Measurements from ENCODE around the gene PTX4. TPM values are rescaled to one million over a fixed set of nuclear protein-coding genes. Genes with fewer than 3 reads are reported as not detected.
"Not testable (repeated sequence)": the region's sequence is repeated elsewhere in the genome, so short reads cannot be mapped to it uniquely, and the experiment has no call there.

Gene PTX4
- total and polyA plus RNA-seq, 9 of the 15 experiments (the other 6 are each of a cell fraction or from before 2014, with no cell fraction given) = 0.11 TPM; not detected in 8

DNA sequence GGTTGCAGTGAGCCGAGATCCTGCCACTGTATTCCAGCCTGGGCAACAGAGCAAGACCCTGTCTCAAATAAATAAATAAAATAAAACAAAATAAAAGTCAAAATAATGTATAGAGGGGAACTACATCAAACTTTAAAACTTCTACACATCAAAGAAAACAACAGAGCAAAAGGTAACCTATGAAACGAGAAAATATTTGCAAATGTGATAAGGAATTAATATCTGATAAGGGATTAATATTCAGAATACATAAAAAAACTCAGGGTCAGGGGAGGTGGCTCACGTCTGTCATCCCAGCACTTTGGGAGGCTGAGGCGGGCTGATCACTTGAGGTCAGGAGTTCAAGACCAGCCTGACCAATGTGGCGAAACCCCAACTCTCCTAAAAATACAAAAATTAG, 19.6 kb downstream of the PTX4 start:
- DNase-seq (ENCODE audit: extremely low read depth in 1 of 4, low spot score in 3 of 4); in situ Hi-C loops (cut with MboI); intact Hi-C loops (cut with micrococcal nuclease); BruUV-seq (replicated peaks); H3K9me1 ChIP-seq (ENCODE audit: control insufficient read depth, insufficient read depth, low read length); FAIRE-seq; H3K9me3 ChIP-seq (replicated peaks; ENCODE audit: control insufficient read depth, insufficient read depth, low read depth, low read length); H3K4me2 ChIP-seq (ENCODE audit: insufficient read depth, low read length); H2AFZ ChIP-seq (ENCODE audit: low read depth, low read length); H3K4me3 ChIP-seq; ATAC-seq; H3K27ac ChIP-seq (ENCODE audit: extremely low read depth, low read depth, low read length); CTCF ChIA-PET (ENCODE audit: low intra/inter-chr PET ratio); H3K27me3 ChIP-seq (ENCODE audit: control insufficient read depth in 2 of 2, insufficient read depth in 2 of 2, low read length in 2 of 2); H3K9ac ChIP-seq (ENCODE audit: insufficient read depth in 1 of 2, low read depth in 2 of 2, low read length in 2 of 2): not testable (repeated sequence)
- Histone ChIP-seq H3K79me2 (ENCODE audit: control insufficient read depth, insufficient read depth, low read length) (peaks cover 72% of the 10 kb centered on the region), H4K20me1 (replicated peaks; ENCODE audit: control insufficient read depth, insufficient read depth, low read length) (peaks cover 10% of the 10 kb centered on the region), H3K36me3 (ENCODE audit: control insufficient read depth, insufficient read depth, low read length) (peaks cover 14% of the 10 kb centered on the region; the same call in 2 of the 3 replicates), H3K4me1 (replicated peaks in 1 of 2; ENCODE audit: control insufficient read depth in 2 of 2, insufficient read depth in 2 of 2, low read length in 2 of 2) (peaks cover 32 to 68% of the 10 kb centered on the region in 2 experiments; a peak in 4 of 5 replicates)
- POLR2A ChIA-PET = interaction anchor here (1.1 kb wide), 1 partner anchor 24 kb away, joined by 3 read pairs; the partner anchor contains the start of gene TELO2
- WGBS (ENCODE audit: insufficient coverage, low coverage, missing lambda C conversion rate) = 59% methylated on average over 5 of the region's 5 CpGs
- TF ChIP-seq ZNF121 (CRISPR knock-in tag; conservative IDR thresholded peaks at IDR 0.05) = peak; percentile 48; the same call in 1 of the 2 replicates
- peak; percentile 81 for TF ChIP-seq DACH1 (IDR thresholded peaks at IDR 0.05; ENCODE audit: partially characterized antibody)
- TF ChIP-seq, protein P1, sequence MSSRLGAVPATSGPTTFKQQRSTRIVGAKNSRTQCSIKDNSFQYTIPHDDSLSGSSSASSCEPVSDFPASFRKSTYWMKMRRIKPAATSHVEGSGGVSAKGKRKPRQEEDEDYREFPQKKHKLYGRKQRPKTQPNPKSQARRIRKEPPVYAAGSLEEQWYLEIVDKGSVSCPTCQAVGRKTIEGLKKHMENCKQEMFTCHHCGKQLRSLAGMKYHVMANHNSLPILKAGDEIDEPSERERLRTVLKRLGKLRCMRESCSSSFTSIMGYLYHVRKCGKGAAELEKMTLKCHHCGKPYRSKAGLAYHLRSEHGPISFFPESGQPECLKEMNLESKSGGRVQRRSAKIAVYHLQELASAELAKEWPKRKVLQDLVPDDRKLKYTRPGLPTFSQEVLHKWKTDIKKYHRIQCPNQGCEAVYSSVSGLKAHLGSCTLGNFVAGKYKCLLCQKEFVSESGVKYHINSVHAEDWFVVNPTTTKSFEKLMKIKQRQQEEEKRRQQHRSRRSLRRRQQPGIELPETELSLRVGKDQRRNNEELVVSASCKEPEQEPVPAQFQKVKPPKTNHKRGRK (tag; IDR thresholded peaks at IDR 0.05) = peak; percentile 52

GRCh38 chr16:1468426-1468810, 20.3 kb downstream of the PTX4 start:
- Histone ChIP-seq H3K27ac (ENCODE audit: extremely low read depth, low read depth, low read length) (no peak overlapping the region), H3K9me1 (ENCODE audit: control insufficient read depth, insufficient read depth, low read length) (peaks cover 6% of the 10 kb centered on the region), H3K4me2 (ENCODE audit: insufficient read depth, low read length) (no peak overlapping the region), H3K4me1 (replicated peaks in 1 of 2; ENCODE audit: control insufficient read depth in 2 of 2, insufficient read depth in 2 of 2, low read length in 2 of 2) (peaks cover 27 to 64% of the 10 kb centered on the region in 2 experiments; a peak in 4 of 5 replicates), H3K9me3 (replicated peaks; ENCODE audit: control insufficient read depth, insufficient read depth, low read depth, low read length) (no peaks in the 10 kb centered on the region), H3K27me3 (ENCODE audit: control insufficient read depth in 2 of 2, insufficient read depth in 2 of 2, low read length in 2 of 2) (no peaks in the 10 kb centered on the region), H2AFZ (ENCODE audit: low read depth, low read length) (no peak overlapping the region), H3K79me2 (ENCODE audit: control insufficient read depth, insufficient read depth, low read length) (peaks cover 65% of the 10 kb centered on the region), H4K20me1 (replicated peaks; ENCODE audit: control insufficient read depth, insufficient read depth, low read length) (peaks cover 10% of the 10 kb centered on the region), H3K36me3 (ENCODE audit: control insufficient read depth, insufficient read depth, low read length) (peaks cover 14% of the 10 kb centered on the region; the same call in 2 of the 3 replicates), H3K9ac (ENCODE audit: insufficient read depth in 1 of 2, low read depth in 2 of 2, low read length in 2 of 2) (peak overlapping the region in 1 of 2 experiments; percentile 48; a peak in 2 of 4 replicates), H3K4me3 (no peak overlapping the region)
- intact Hi-C loops (cut with micrococcal nuclease) = no loop called here
- ATAC-seq (no peak), DNase-seq (ENCODE audit: extremely low read depth in 1 of 4, low spot score in 3 of 4) (no peak), FAIRE-seq (no peak)
- no TSS peak for BruUV-seq (replicated peaks)
- in situ Hi-C loops (cut with MboI) = no loop called here
- WGBS (ENCODE audit: insufficient coverage, low coverage, missing lambda C conversion rate) = 79% methylated on average over 20 of the region's 22 CpGs
- CTCF ChIA-PET (ENCODE audit: low intra/inter-chr PET ratio) = no interaction called here
- POLR2A ChIA-PET = interaction anchor here (1.1 kb wide), 1 partner anchor 24 kb away, joined by 3 read pairs; the partner anchor contains the start of gene TELO2
- no peak for TF ChIP-seq ZNF583 (CRISPR knock-in tag; IDR thresholded peaks at IDR 0.05)
- TF ChIP-seq ASH1L (IDR thresholded peaks at IDR 0.05; ENCODE audit: borderline replicate concordance, low read depth, partially characterized antibody) = no peak
- TF ChIP-seq HMGN3 (IDR thresholded peaks at IDR 0.05; ENCODE audit: borderline replicate concordance, extremely low read depth, insufficient read length, low read depth, low read length) = no peak
- TF ChIP-seq YY1 (IDR thresholded peaks at IDR 0.05; ENCODE audit: borderline replicate concordance in 1 of 3, control insufficient read depth in 1 of 3, extremely low read depth in 1 of 3, insufficient read depth in 3 of 3, insufficient read length in 1 of 3, insufficient replicate concordance in 2 of 3, low read depth in 1 of 3, low read length in 2 of 3) = no peak
- TF ChIP-seq ZKSCAN1 (IDR thresholded peaks at IDR 0.05; ENCODE audit: low read depth, low read length) = no peak
- no peak for TF ChIP-seq SOX6 (IDR thresholded peaks at IDR 0.05)
- TF ChIP-seq, protein P2, sequence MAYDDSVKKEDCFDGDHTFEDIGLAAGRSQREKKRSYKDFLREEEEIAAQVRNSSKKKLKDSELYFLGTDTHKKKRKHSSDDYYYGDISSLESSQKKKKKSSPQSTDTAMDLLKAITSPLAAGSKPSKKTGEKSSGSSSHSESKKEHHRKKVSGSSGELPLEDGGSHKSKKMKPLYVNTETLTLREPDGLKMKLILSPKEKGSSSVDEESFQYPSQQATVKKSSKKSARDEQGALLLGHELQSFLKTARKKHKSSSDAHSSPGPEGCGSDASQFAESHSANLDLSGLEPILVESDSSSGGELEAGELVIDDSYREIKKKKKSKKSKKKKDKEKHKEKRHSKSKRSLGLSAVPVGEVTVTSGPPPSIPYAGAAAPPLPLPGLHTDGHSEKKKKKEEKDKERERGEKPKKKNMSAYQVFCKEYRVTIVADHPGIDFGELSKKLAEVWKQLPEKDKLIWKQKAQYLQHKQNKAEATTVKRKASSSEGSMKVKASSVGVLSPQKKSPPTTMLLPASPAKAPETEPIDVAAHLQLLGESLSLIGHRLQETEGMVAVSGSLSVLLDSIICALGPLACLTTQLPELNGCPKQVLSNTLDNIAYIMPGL (CRISPR knock-in tag; IDR thresholded peaks at IDR 0.05) = no peak
- no peak for TF ChIP-seq ZNF165 (CRISPR knock-in tag; IDR thresholded peaks at IDR 0.05; ENCODE audit: borderline replicate concordance)
- TF ChIP-seq PHTF2 (CRISPR knock-in tag; IDR thresholded peaks at IDR 0.05) = no peak
- TF ChIP-seq TGIF2 (CRISPR knock-in tag; IDR thresholded peaks at IDR 0.05) = no peak
